Activated CD8-positive, alpha-beta T cell treated with anti-CD3 and anti-CD28 coated beads for 36 hours (primary cell): Measurements from ENCODE around the gene L3MBTL2. TPM values are rescaled to one million over a fixed set of nuclear protein-coding genes. Genes with fewer than 3 reads are reported as not detected.
"Not testable (repeated sequence)": the region's sequence is repeated elsewhere in the genome, so short reads cannot be mapped to it uniquely, and the experiment has no call there.

ENCODE experiments used
- ATAC-seq: fragments of 200-7000 bp; cut with Tn5 transposase; one replicate; pipeline ENCODE4 v1.10.0; 2021; ENCODE audit warnings: mild to moderate bottlenecking, moderate library complexity
- CTCF ChIA-PET: fragments of 350-600 bp; sonication (Branson Sonifier 250); formaldehyde crosslinking; loops from one replicate; lab custom pipeline; 2021; ENCODE audit warnings: antibody characterized with exemption; lab: Charles Lee
- POLR2A ChIA-PET: fragments of 350-600 bp; sonication (Branson Sonifier 250); formaldehyde crosslinking; loops from one replicate; lab custom pipeline; 2021; ENCODE audit warnings: antibody characterized with exemption; lab: Charles Lee
- DNase-seq: peaks from one replicate; pipeline ENCODE4 v3.0.0-alpha.2; 2020
- H3K27ac Mint-ChIP-seq: one replicate; pipeline ENCODE4 v1.8.0; 2021; ENCODE audit warnings: mild to moderate bottlenecking, mixed read lengths
- H3K27me3 Mint-ChIP-seq: one replicate; pipeline ENCODE4 v1.8.0; 2021; ENCODE audit warnings: mixed read lengths
- H3K36me3 Mint-ChIP-seq: one replicate; pipeline ENCODE4 v1.8.0; 2021; ENCODE audit warnings: low read depth, mixed read lengths
- H3K4me1 Mint-ChIP-seq: one replicate; pipeline ENCODE4 v1.8.0; 2021; ENCODE audit warnings: low read depth, mixed read lengths
- H3K4me3 Mint-ChIP-seq: one replicate; pipeline ENCODE4 v1.8.0; 2021; ENCODE audit warnings: mild to moderate bottlenecking, moderate library complexity, mixed read lengths
- H3K9me3 Mint-ChIP-seq: one replicate; pipeline ENCODE4 v1.8.0; 2021; ENCODE audit warnings: mixed read lengths
- intact Hi-C: fragments of 100-400 bp; cut with micrococcal nuclease; formaldehyde crosslinking; loops from one replicate; pipeline ENCODE4 v1.10.0; 2022
- total RNA-seq, 2 experiments: library from RNA; stranded (reverse); gene quantifications; one replicate each; pipeline ENCODE4 v1.2.3, GENCODE V29; 2021
- TF ChIP-seq, protein P1 (sequence below): fragments of 200-600 bp; IDR thresholded peaks from one replicate; pipeline ENCODE4 v1.8.0; 2022; ENCODE audit warnings: antibody characterized with exemption, mild to moderate bottlenecking

L3MBTL2 gene
- total RNA-seq, 2 experiments from 2014 or later = 25.6 to 28.3 TPM

DNA sequence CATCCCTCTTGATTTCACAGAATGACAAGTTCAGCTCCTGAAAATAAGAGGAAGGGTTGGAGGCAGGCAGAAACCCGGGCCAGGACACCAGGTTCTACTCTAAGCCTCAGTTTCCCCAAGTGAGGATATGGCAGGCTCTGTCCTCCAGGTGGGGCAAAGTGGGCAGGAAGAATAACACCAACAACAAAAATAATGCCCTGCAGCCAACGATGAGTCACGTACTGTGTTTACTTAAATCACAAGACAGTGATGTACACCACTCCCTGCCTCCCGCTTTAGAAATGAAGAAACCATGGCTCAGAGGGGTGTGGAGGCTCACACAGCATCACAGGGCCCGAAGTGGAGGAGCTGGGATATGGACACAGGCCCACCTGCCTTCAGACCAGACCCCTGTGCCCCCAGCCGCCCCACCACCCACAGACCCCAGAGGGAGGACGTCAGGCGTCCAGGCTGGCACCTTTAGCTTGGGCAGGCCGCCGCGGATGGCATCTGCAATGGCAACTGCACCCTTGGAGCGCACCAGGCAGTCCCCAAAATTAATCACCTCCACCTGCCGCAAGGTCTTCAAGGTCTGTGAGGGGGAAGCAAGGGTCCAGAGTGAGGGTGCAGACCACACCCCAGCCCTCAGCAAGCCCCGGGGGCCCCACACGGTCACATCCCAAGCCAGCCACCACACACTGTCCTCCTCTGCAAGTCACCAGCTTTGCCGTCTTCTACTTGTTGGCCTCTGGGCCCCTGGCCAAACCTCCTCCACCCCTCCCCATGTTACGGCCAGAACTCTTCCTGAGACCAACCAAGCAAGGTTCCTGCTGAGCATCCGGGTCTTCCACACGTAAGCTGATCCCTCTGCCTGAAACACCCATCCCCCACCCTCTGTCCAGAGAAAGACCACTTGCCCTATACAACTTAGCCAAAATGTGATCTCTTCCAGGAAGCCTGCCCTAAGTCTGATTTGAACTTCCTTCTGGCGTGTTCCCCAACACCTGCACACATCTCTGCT is 51.4 kb downstream of the L3MBTL2 start:
- Mint-ChIP-seq H3K4me1 (no peaks in the 10 kb centered on the region), H3K27me3 (no peaks in the 10 kb centered on the region), H3K27ac (no peak overlapping the region), H3K4me3 (no peak overlapping the region), H3K36me3 (peaks cover 41% of the 10 kb centered on the region), H3K9me3 (no peaks in the 10 kb centered on the region)
- CTCF ChIA-PET = interaction anchor here (1.3 to 1.4 kb wide), 2 partner anchors 19 kb away, joined by 3 to 4 read pairs; no protein-coding TSS in a partner anchor
- ATAC-seq (no peak), DNase-seq (no peak)
- TF ChIP-seq, protein P1, sequence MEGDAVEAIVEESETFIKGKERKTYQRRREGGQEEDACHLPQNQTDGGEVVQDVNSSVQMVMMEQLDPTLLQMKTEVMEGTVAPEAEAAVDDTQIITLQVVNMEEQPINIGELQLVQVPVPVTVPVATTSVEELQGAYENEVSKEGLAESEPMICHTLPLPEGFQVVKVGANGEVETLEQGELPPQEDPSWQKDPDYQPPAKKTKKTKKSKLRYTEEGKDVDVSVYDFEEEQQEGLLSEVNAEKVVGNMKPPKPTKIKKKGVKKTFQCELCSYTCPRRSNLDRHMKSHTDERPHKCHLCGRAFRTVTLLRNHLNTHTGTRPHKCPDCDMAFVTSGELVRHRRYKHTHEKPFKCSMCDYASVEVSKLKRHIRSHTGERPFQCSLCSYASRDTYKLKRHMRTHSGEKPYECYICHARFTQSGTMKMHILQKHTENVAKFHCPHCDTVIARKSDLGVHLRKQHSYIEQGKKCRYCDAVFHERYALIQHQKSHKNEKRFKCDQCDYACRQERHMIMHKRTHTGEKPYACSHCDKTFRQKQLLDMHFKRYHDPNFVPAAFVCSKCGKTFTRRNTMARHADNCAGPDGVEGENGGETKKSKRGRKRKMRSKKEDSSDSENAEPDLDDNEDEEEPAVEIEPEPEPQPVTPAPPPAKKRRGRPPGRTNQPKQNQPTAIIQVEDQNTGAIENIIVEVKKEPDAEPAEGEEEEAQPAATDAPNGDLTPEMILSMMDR = no peak
- intact Hi-C loops = no loop called here
- POLR2A ChIA-PET = interaction anchor here (1.0 to 1.8 kb wide), 5 partner anchors 13 to 84 kb away, joined by 3 to 6 read pairs (median 3); partner anchors contain the start of genes CHADL and RANGAP1

DNA sequence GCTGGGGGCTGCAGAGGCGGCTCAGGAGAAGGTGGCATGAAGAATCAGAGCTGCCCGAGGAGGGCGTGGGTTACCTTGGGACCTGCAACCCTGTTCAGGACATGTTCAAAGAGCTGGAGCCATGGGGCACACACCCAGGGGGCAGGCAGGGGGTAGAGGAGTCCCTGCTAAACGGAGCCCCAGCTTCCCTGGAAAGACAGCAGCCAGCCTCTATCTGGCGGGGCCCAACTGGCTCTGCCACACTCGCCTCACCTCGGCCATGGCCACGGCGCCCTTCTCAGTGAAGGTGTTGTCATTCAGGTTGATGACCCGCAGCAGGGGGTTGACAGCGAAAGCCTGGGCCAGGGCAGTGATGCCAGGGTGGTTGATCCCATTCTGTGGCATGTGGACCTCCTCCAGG is 52.6 kb downstream of the L3MBTL2 start:
- TF ChIP-seq, protein P1 = no peak
- H3K4me3 Mint-ChIP-seq = no peak overlapping the region
- H3K36me3 Mint-ChIP-seq = peaks cover 41% of the 10 kb centered on the region
- H3K4me1 Mint-ChIP-seq = no peaks in the 10 kb centered on the region
- POLR2A ChIA-PET = interaction anchor here (0.5 to 1.8 kb wide), 9 partner anchors 10 to 137 kb away, joined by 3 to 6 read pairs (median 3); partner anchors contain the start of gene CHADL
- H3K27ac Mint-ChIP-seq = no peak overlapping the region
- intact Hi-C loops = no loop called here
- DNase-seq (no peak), ATAC-seq (no peak)
- H3K27me3 Mint-ChIP-seq = no peaks in the 10 kb centered on the region
- CTCF ChIA-PET = interaction anchor here (1.4 kb wide), 1 partner anchor 20 kb away, joined by 3 read pairs; no protein-coding TSS in a partner anchor
- H3K9me3 Mint-ChIP-seq = no peaks in the 10 kb centered on the region

DNA sequence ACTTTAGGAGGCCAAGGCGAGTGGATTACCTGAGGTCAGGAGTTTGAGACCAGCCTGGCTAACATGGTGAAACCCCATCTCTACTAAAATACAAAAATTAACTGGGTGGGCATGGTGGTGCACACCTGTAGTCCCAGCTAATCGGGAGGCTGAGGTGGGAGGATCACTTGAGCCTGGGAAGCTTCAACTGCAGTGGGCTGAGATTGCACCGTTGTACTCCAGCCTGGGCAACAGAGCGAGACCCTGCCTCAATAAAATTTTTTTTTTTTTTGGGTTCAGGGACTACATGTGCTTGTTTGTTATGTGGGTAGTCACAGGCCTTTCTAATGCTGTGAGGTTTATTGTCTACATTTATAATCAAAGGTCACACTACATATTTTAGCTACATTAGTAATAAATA is 54.6 kb downstream of the L3MBTL2 start:
- DNase-seq, H3K27ac Mint-ChIP-seq, H3K4me1 Mint-ChIP-seq, H3K27me3 Mint-ChIP-seq, ATAC-seq, H3K4me3 Mint-ChIP-seq, H3K9me3 Mint-ChIP-seq, intact Hi-C loops: not testable (repeated sequence)
- H3K36me3 Mint-ChIP-seq = peaks cover 51% of the 10 kb centered on the region
- POLR2A ChIA-PET = interaction anchor here (1.2 kb wide), 1 partner anchor 20 kb away, joined by 3 read pairs; no protein-coding TSS in a partner anchor
- CTCF ChIA-PET = interaction anchor here (0.8 kb wide), 1 partner anchor 22 kb away, joined by 5 read pairs; no protein-coding TSS in a partner anchor

DNA sequence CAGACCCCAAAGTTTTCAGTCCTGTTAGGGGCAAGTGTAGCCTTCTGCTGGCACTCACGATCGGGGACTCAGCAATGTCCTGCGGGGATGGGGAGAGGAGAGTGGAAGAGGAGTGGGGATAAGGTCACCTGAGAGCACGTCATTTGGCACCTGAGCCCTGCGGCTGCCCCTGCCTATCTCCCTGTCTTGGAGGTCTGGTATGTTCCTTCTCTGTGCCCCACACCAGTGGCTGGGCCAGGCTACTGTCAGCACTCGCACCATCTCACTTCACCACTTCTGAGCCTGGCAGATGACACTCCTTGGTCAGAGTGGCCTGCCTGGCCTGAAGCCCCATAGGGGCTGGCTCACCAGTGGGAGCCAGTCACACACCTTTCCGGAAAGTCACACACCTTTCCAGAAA is 55.8 kb downstream of the L3MBTL2 start:
- Mint-ChIP-seq H3K27me3 (no peaks in the 10 kb centered on the region), H3K36me3 (peaks cover 54% of the 10 kb centered on the region), H3K4me1 (peaks cover 6% of the 10 kb centered on the region), H3K9me3 (no peaks in the 10 kb centered on the region), H3K27ac (no peak overlapping the region), H3K4me3 (no peak overlapping the region)
- TF ChIP-seq, protein P1 = no peak
- ChIA-PET CTCF (interaction anchor here (1.3 kb wide), 1 partner anchor 24 kb away, joined by 8 read pairs; no protein-coding TSS in a partner anchor), POLR2A (interaction anchor here (1.0 to 1.2 kb wide), 2 partner anchors 19 to 25 kb away, joined by 3 to 4 read pairs; partner anchors contain the start of gene RANGAP1)
- ATAC-seq (no peak), DNase-seq (no peak)
- intact Hi-C loops = no loop called here

DNA sequence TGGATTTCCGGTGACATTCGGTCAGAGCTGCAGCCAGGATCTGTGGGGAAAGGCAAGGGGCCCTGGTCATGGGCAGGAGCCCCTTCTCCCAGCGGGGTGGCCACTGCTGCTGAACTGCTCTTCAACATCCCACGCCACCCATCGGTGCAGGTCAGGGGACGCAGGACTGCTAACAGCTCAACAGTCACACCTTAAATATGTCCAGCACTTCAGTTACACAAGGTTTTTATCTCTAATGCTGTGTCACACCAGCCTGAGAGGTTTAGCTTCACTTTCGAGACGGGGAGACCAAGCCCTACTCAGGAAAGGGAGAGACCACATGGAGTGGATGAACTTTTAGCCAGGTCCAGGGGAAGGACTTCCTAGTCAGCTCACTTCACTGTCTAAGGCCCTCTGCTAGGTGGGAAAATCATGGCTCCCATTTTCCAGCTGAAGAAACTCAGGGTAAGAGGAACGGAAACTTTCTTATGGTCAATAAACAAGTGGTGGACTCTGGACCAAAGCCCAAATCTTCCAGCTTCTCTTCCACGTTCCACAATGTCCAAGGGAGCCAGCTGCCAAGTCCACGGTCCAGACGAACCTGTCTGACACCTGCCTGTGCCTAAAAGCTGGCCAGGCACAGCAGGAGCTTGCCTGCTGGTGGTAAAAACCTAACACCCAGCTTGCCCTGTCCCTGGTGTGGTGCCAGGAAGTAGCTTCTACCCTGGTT is 56.6 kb downstream of the L3MBTL2 start:
- Mint-ChIP-seq H3K36me3 (peaks cover 55% of the 10 kb centered on the region), H3K9me3 (no peaks in the 10 kb centered on the region), H3K4me3 (no peak overlapping the region), H3K27me3 (no peaks in the 10 kb centered on the region), H3K27ac (no peak overlapping the region), H3K4me1 (peaks cover 6% of the 10 kb centered on the region)
- ChIA-PET CTCF (interaction anchor here (1.2 to 1.3 kb wide), 2 partner anchors 24 to 40 kb away, joined by 3 to 8 read pairs; partner anchors contain the start of gene ZC3H7B), POLR2A (interaction anchor here (0.6 to 1.5 kb wide), 4 partner anchors 9 to 24 kb away, joined by 3 to 5 read pairs (median 4); partner anchors contain the start of gene RANGAP1)
- ATAC-seq (no peak), DNase-seq (no peak)
- intact Hi-C loops = no loop called here
- TF ChIP-seq, protein P1 = no peak
